UCSD-AML1 (cell line): ENCODE measurements around the gene GLYATL3.
A peak's percentile ranks its signal among the peaks of the same experiment; 100 is the strongest.

Source experiments
- DNase-seq: peaks from one replicate; lab custom pipeline; 2025; ENCODE audit not compliant: unreplicated experiment; lab: John Stamatoyannopoulos, UW

Gene GLYATL3

DNA sequence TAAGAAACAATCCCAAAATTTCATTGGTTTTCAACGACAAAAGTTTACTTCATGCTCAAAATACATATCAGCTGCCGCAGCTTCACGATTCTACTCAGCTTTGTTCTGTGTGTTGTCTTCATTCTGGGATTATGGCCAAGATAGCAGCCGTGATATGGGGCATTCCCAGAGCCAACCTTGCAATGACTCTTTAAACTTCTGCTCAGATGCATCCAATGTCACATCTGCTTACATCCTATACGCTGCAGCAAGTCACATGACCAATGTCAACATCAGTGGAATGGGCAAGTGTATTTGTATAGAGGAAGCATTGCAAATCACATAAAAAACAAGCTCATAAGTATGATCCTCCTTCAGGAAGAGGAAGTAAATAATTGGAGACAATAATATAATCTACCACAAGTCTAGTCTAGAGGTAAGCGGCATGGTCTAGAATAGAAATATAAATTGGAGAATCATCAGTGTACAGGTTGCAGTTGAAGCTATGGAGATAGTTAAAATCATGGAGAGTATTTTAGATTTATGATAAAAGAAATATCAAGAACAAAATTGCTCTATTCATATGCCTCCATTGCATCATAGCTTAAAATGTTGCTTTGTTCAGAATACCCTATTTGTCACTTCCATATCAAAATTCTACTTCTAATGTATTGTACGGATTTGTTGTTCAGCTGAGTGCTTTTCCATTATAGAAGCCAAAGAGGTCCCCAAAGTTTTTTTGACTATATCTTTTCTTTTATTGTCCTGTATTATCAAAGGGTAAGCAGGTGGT lies 43.5 kb downstream of the GLYATL3 start:
- DNase-seq, result no peak

DNA sequence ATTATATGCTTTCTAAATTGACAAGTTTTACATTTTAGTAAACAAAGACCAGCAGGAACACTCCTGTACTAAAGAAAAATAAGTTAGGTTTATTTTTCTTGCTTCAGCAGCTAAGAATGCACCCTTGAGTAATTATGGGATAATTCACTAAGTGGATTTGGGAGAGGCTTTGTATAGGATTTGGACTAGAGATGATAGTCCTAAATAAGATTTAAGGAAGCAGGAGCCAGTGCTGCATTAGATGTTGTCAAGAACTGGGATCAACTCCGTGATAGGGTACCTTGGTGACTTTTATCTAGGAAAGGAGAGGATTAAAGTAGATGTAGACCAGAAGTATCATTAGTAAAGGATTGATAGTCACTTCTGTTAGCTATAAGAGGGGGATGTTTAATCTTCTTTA lies 46.6 kb downstream of the GLYATL3 start:
- DNase-seq, result no peak

DNA sequence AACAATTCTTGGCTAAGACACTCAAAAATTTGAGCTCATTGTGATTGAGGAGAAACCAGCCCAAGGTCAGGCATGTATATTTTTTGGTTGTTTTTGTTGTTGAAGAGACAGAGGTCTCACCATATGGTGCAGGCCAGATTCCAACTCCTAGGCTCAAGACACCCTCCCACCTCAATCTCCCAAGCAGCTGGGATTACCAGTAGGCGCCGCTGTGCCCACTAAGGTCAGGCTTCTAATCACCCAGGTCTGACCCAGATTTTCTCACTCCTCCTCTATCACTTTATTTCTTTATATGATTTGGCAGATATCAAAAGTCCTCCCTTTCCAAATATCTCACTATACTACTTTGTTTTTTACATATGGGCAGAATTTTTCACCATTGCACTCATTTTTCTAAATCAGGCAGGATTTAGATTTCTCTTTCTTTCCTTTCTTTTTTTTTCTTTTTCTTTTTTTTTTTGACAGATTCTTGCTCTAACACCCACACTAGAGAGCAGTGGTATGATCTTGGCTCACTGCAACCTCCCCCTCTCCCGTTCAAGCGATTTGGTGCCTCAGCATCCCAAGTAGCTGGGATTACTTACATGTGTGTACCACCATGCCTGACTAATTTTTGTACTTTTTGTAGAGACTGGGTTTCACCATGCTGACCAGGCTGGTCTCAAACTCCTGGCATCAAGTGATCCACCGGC lies 49.0 kb downstream of the GLYATL3 start:
- DNase-seq, result no peak

DNA sequence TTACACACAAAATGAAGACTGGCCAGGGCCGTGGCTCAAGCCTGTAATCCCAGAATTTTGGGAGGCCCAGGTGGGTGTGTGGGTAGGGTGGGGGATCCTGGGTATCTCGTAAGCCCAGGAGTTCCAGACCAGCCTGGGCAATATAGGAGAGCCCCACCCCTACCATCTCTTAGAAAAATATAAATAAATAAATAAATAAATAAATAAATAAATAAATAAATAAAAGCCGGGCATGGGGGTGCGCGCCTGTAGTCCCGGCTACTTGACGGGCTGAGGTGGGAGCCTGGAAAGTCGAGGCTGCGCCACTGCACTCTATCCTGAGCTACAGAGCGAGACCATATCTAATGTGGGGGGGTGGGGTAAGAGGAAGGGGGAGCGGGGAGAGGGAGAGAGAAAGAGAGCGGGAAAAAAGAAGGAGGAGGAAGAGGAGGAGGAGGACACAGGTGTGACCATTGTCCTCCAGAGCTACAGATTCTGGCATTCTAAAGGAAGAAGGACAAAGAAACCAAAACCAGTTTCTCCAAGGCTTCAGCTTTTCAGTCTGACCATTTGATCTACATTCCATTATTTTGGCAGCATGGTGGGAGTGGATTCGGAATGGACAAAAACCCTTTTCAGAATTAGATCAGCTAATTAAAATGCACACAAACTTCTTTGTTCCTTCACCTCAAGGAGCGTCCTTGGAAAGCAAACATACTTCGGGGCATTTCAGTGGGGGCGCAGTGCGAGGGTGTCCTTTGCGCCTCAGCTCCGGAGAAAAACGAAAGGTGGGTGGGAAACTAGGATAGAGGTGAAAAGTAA lies 50.2 kb downstream of the GLYATL3 start:
- DNase-seq, result no peak

DNA sequence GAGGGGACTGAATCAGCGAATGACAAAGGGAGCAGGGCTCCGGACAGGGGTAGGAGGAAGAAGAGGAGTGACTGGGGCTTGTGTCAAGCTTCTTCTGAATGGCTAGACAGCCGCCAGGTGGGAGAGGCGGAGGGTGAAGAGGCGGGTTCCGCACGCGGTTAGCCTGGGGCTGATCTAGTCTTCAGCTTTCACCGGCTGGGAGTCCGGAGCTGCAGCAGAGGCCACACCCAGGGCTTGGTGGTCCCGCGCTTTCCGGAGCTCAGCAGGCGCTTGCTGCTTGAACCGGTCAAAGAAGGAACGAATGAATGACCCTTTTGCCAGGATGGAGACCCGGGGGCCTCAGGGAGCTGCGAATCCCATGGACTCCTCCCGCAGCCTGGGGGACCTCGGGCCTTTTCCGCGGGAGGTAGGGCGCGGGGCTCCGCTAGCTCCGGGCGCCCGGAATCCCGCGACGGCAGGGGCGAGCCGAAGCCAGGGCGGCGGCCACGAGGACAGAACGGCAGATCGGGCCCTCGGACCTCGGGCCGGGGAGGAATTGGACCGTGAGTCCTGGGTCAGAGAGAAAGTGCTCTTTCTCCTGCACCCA lies 50.9 kb downstream of the GLYATL3 start, which contains the start of gene C6orf141:
TSS of gene C6orf141 (plus strand) at position 177 of the 586 bp plus-strand sequence. CDS start at position 302, 125 bp downstream.
- peak; percentile 12 for DNase-seq

DNA sequence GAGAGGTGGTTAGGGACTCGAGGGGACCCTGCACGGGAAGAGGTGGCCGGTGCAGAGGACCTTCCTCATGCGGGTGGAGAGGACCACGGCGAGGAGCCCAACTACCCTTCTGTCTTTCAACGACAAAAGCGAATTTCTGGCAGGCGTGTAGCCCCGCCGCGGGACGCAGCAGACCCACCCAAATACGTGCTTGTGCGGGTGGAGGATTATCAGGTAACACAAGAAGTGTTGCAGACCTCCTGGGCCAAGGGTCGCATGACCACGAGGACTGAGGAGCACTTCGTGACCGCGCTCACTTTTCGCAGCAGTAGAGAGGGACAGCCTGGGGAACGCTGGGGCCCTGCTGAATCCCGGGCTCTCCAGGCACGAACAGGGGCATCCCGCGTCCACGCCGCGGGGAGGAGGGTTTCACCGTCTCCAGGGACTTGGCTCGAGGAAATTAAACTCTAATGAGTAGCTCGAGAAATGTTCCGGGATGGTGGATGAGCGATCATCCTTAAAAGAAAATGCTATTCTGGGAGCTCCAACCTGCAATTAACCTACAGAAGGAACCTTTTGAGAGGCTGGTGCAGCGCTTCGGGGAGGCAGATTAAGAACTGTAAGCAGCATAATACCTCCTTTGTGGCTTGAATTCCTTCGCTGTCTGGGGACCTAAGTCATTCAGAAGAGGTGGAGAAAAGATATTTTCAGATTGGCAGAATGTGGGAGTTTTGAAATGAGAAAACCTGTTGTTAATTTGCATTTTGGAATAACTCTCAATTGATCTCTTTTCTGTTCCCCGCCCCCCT lies 51.5 kb downstream of the GLYATL3 start:
- DNase-seq, result peak; percentile 15

DNA sequence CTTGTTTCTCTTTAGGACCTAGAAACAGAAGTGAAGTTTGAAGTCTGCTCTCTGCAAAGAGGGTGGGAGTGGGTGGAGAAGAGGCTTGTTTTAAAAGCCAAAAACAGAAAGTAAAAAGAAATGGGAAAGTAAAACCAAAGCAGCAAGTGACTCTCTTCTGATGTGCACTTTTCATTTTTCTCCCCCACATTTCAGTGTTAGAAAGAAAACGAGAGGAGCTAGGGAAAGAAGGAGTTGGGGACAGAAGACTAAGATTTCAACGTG lies 52.1 kb downstream of the GLYATL3 start:
- DNase-seq, result no peak

DNA sequence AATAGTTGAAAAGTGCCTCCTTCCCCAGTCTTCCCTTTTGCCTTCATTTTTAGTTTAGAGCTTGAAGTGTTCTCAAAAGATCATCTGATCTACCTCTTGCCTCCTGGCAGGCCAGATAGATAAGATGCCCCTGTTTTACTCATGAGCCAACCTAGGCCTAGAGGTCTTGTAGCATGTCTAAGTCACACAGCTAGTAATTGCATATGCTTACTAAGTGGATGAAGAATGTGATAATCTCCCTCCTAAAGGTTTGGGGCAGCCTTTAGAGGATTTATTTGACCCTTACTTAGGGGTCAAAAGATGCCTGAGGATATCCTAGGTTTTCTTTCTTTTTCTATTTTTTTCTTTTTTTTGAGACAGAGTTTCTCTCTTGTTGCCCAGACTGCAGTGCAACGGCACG lies 52.9 kb downstream of the GLYATL3 start:
- no peak for DNase-seq

DNA sequence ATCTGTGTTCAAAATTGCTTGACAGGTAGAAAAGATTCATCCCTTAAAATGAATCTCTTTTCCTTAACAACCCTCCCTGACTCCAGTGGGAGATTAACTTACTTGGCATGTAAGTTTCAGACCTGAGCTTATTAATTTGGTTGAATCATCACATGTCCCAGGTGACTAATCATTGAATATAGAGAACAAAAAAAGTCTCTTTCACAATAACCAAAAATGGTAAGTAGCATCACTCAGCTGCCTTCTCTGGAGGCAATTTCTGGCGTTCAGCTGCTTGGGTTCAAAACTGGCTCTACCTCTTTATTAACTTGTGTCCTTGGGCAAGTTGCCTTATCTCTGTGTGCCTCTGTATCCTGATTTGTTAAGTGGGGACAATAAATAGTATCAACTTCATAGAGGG lies 53.7 kb downstream of the GLYATL3 start:
- no peak for DNase-seq

DNA sequence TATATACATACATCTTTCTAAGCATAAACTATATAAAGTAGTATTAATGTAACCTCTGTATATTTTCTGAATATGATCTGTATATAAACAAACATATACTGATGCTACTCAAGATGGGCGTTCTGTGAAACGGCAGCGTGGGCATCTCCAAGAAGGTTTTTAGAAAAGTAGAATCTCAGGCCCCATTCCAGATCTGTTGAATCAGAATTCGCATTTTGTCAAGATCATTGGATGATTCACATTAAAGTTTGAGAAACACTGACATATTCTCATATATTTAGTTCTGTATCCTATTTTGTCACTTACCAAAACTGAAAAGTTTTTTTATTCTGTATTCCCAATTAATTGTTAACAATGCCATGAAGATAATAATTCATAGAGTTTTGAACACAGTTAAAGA lies 56.2 kb downstream of the GLYATL3 start:
- DNase-seq, result no peak

DNA sequence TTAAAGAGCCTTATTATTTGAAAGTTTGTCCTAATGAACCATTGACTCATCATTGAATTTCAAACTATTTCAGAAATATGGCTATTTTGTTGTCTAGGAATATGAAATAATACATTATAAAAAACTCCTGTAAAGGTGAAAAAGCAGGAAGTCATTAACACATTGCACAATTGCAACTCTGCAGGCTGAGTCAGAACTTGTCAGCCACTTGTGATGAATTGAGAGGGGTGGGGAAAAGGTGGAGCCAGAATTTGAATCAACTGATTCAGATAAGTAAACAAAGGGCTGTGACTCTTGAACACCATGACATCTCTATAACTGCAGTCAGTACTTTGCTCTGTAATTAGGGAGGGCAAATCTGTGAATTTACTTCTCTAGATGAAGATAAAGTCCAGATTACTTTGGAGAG lies 56.7 kb downstream of the GLYATL3 start:
- DNase-seq, result no peak

DNA sequence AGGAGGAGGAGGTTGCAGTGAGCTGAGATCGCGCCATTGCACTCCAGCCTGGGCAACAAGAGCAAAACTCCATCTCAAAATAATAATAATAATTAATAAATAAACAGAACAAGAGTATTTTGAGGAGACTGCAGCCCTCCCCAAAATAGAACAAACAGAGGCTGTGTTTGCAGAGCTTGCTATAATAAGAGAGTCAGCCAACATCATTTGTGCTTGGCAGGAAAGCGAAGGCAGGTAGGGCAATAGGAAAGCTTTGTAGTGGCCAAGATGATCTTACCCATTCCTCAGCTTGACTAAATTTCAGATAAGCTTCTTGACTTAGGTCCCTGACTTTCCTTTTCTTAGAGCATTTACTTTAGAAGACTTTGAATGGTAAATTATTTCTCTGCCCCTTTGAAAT lies 57.5 kb downstream of the GLYATL3 start:
- no peak for DNase-seq

DNA sequence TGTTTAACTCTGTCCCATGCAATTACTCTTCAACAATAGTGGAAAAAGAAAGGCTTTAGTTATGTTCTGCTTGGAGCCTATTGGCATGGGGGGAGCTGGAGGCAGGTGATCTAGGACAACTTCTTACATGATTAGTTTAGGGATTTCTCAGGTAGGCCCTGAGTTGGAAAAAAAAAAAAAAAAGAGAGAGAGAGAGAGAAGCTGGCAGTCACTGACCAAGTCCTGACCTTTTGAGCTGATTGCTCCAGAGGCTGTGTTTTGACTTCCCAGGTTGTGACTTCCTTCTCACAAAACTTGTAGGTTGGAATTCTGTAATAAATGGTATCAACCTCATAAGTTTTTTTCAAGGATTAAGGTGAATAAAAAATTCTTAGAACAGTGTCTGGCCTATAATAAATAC lies 58.5 kb downstream of the GLYATL3 start:
- DNase-seq, result no peak

DNA sequence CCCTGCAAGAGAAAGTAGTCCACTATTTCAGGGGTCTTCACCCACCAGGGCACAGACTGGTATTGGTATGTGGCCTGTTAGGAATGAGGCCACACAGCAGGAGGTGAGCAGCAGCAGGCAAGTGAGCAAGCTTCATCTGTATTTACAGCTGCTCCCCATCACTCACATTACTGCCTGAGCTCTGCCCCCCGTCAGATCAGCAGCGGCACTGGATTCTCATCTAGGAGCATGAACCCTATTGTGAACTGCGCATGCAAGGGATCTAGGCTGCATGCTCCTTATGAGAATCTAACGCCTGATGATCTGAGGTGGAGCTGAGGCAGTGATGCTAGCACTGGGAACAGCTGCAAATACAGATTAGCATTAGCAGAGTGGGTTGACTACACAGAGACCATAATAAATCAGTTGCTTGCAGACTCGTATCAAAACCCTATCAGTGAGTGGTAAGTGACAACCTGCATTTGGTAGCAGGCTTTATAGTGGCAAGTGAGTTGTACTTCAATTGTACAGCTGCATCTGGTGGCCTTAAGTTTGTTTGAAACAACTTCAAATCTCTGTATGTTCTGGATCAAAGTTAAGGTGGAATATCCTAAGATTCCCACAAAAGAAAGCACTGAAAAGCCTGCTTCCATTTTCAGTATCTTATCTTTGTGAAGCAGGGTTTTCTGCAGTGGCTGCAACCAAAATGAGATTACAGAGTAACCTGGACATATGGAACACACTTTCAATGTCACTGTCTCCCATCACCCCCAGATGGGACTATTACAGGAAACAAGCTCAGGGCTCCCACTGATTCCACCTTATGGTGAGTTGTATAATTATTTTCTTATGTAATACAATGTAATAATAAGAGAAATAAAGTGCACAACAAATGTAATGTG lies 63.5 kb downstream of the GLYATL3 start:
- no peak for DNase-seq

DNA sequence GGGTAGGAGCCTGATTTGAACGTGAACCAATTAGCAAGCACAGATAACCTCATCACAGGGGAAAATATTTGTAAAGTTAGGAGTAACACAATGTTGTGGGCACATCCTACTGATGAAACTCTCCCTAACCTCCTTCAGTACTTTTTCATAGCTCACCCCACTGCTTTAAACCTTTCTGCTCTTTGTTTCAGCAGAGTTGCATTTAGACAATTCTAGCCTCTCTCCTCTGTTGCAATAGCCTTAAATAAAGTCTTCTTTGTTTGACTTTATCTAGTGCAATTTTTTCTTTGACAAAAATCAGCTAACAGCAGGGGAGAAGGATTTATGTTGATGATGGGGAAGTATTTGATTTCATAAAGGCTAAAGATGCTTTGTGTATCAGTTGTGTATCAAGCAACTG lies 64.8 kb downstream of the GLYATL3 start:
- no peak for DNase-seq

DNA sequence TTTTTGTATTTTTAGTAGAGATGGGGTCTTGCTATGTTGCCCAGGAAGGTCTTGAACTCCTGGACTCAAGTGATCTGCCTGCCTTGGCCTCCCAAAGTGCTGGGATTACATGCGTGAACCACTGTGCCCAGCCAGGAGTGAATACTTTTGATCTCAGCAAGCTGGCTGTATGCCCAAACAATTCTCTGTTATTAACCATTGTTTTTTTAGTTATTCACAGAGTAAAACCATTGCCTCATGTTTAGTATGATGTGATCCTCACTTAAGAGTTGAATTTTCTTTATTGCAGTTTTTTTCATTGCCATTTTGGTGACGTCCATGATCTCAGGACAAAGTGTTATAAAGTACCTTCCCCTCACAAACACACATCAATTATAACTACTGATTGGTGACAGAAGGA lies 65.5 kb downstream of the GLYATL3 start:
- DNase-seq, result no peak

DNA sequence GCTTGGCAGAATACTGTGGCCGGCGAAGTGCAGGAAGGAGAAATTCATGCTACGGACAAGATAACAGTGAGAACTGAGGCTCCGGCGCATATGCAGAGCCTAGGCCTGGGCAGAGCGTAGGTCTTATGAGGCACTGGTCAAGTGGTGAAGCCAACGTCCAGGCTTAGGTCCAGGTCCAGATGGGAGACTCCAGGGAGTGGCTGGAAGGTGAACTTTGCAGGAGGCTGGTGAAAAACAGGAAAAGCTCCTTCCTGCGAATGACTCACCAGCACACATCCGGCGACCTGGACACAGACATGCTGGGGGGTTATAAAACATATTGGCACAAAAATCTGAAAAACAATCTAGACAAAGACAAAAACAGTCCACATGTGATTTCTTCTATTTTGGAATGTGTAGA lies 66.1 kb downstream of the GLYATL3 start:
- DNase-seq, result peak; percentile 28

DNA sequence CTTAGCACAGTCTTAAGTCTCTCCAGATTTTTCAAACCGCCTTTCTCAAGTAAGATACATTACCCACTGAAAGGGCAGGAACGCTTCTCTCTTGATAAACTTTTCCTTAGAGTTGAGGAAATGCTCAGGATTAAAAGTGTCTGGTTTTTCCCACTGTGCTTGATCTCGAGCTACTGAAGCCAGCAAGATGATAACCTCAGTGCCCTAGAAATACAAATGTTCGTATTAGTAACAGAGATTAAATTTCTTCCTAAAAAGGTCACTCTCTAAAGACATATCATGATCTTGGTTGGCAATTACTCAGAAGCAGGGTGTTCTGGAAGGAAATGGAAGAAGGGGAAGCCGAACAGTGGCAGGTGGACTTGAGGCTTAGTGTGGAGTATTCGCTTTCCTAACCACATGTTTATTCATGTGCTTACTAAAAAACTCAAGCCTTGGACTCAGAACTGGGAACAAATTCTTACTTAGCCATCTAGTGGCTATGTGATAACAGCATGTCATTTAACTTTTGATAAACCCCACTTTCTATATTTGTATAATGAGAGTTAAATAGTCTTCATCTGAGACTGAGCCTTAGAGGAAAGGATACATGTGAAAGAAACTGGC lies 70.9 kb downstream of the GLYATL3 start:
- no peak for DNase-seq

DNA sequence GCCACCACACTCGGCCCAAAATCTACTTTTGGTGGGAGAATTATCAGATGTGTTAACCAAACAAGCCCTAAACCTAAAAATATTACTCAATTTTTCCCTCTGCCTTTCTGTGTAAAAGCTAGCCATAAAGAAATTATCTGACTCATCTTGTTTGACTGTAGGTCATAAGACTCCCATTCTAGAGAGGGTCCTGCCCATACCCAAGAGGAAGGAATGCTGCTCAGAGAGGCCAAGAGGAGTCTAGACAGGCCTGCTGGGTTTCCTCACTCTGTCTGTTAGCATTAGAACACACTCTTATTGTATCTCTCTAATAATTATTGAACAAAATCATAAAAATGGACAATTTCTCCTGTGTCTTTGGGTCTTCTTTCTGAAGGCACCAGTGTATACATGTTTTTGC lies 76.9 kb downstream of the GLYATL3 start:
- no peak for DNase-seq
